ENCODE results near the gene SLC22A5.

The SLC22A5 gene

DNA sequence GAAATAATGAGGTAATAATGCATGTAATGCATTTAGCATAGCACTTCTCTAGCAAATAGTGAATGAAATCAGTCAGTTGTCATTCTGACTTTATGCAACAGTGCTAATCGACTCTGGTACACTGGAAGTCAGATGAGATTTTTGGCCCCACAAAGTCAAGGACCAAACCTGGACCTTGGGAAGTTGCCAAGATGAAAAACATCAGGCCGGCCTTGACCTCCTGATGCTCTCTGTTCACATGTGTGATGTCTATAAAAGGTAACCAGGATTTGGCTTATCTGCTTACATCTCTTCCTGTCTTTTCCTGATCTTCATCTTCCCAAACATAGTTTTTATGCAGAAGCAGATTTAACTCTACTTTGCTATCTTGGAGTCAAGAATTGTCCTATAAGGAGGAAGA is 39.5 kb downstream of the SLC22A5 start:
- no peak overlapping the region for H4K8ac ChIP-seq (ENCODE audit: low read depth, low read length)
- H3K36me3 ChIP-seq (replicated peaks in 1 of 2; ENCODE audit: control insufficient read depth in 2 of 2, insufficient read depth in 2 of 2, low read length in 2 of 2) = no peaks in the 10 kb centered on the region
- no peak overlapping the region for H3K4me2 ChIP-seq (ENCODE audit: insufficient read depth, low read length, poor library complexity, severe bottlenecking)
- no peak overlapping the region for H2BK120ac ChIP-seq (ENCODE audit: low read depth, low read length)
- WGBS, 2 donors (ENCODE audit: extremely low coverage in 2 of 2, insufficient read length in 2 of 2, insufficient replicate concordance in 1 of 2) = no CpG with 5 or more reads among the region's 2 CpGs
- H3K4me3 ChIP-seq (ENCODE audit: low read length in 2 of 2) = no peak overlapping the region
- no peaks in the 10 kb centered on the region for H3K79me1 ChIP-seq (ENCODE audit: low read depth, low read length)
- H2BK5ac ChIP-seq (ENCODE audit: low read length) = no peak overlapping the region
- no peak overlapping the region for H2AFZ ChIP-seq (ENCODE audit: low read length)
- no peak overlapping the region for H2BK12ac ChIP-seq (ENCODE audit: low read length)
- H3K9ac ChIP-seq (ENCODE audit: low read depth, low read length, poor library complexity) = no peak overlapping the region
- H3K14ac ChIP-seq (ENCODE audit: low read length) = no peak overlapping the region
- H3K9me3 ChIP-seq (replicated peaks in 1 of 2; ENCODE audit: control insufficient read depth in 2 of 2, insufficient read depth in 1 of 2, low read depth in 1 of 2, low read length in 2 of 2) = peaks cover 2 to 5% of the 10 kb centered on the region in 2 donors
- no peak overlapping the region for H2BK15ac ChIP-seq (ENCODE audit: low read length)
- H3K27ac ChIP-seq (replicated peaks; ENCODE audit: low read length) = no peak overlapping the region
- H3K27me3 ChIP-seq (ENCODE audit: control insufficient read depth in 3 of 3, insufficient read depth in 3 of 3, low read depth in 1 of 3, low read length in 3 of 3) = peaks cover 0 to 6% (median 4%) of the 10 kb centered on the region in 3 experiments
- no peak overlapping the region for H4K91ac ChIP-seq (ENCODE audit: low read depth, low read length, poor library complexity)
- H3K23ac ChIP-seq (ENCODE audit: low read depth, low read length, poor library complexity) = no peak overlapping the region
- H3K4ac ChIP-seq (ENCODE audit: low read length) = no peak overlapping the region
- peaks cover 3 to 4% of the 10 kb centered on the region in 2 donors for H3K4me1 ChIP-seq (ENCODE audit: control insufficient read depth in 2 of 2, insufficient read depth in 1 of 2, low read depth in 1 of 2, low read length in 2 of 2)
- H3K18ac ChIP-seq (ENCODE audit: low read length) = no peak overlapping the region
- DNase-seq (ENCODE audit: low spot score) = no peak
- H2AK5ac ChIP-seq (ENCODE audit: low read depth, low read length) = no peak overlapping the region

DNA sequence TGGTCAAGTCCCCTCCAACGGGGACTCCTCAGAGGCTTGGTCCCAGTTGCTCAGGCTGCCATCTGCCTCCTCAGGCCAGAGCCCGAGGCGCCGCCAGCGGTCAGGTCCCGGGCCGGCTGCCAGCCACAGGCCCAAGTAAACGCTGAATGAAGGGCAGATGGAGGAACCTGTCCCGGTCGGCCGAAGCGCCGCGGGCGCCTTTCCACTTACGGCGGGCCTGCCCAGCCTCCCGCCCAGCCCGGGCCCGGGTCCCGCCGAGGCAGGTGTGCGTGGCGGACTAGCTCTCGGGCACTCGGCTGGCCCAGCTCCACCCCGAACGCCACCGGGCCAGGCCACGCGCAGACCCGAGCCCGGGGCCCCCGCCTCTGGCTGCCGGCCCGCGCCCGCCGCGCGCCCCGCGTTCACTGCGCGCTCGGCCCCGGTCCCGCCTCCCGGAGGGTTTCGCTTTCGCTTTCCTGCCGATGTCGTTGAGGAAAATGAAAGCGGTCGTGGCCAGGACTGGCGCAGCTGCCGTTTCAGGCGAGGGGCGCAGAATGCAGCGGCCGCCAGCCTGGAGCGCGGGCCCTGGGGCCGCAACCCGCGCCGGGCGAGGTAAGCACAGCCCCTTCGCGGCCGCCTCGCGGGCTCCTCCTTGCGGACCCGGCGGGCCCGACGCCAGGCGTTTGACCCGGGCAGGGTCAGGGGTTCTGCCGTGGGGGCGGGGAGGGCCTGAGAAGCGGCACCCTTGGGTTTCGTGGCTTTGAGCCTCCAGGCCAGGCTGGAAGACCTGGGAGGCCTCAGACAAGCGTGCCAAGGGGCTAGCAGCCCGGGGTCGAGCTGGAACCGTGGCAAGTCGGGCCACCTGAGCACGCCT is 41.2 kb downstream of the SLC22A5 start:
- Histone ChIP-seq H3K4me2 (ENCODE audit: insufficient read depth, low read length, poor library complexity, severe bottlenecking) (peak overlapping the region; percentile 84), H3K27ac (replicated peaks; ENCODE audit: low read length) (peak overlapping the region; percentile 77), H3K36me3 (replicated peaks in 1 of 2; ENCODE audit: control insufficient read depth in 2 of 2, insufficient read depth in 2 of 2, low read length in 2 of 2) (no peaks in the 10 kb centered on the region), H3K18ac (ENCODE audit: low read length) (peak overlapping the region; percentile 95), H3K4me1 (ENCODE audit: control insufficient read depth in 2 of 2, insufficient read depth in 1 of 2, low read depth in 1 of 2, low read length in 2 of 2) (peaks cover 3 to 4% of the 10 kb centered on the region in 2 donors), H3K9ac (ENCODE audit: low read depth, low read length, poor library complexity) (peak overlapping the region; percentile 86), H4K91ac (ENCODE audit: low read depth, low read length, poor library complexity) (no peak overlapping the region), H2BK12ac (ENCODE audit: low read length) (no peak overlapping the region), H3K4me3 (ENCODE audit: low read length in 2 of 2) (peak overlapping the region; percentile 59 to 86), H3K9me3 (replicated peaks in 1 of 2; ENCODE audit: control insufficient read depth in 2 of 2, insufficient read depth in 1 of 2, low read depth in 1 of 2, low read length in 2 of 2) (peaks cover 2 to 5% of the 10 kb centered on the region in 2 donors), H2AFZ (ENCODE audit: low read length) (peak overlapping the region; percentile 99), H2BK15ac (ENCODE audit: low read length) (peak overlapping the region; percentile 81), H2AK5ac (ENCODE audit: low read depth, low read length) (no peak overlapping the region), H4K8ac (ENCODE audit: low read depth, low read length) (no peak overlapping the region), H3K14ac (ENCODE audit: low read length) (no peak overlapping the region), H3K27me3 (ENCODE audit: control insufficient read depth in 3 of 3, insufficient read depth in 3 of 3, low read depth in 1 of 3, low read length in 3 of 3) (peaks cover 0 to 6% (median 4%) of the 10 kb centered on the region in 3 experiments), H3K79me1 (ENCODE audit: low read depth, low read length) (no peaks in the 10 kb centered on the region), H2BK120ac (ENCODE audit: low read depth, low read length) (no peak overlapping the region), H2BK5ac (ENCODE audit: low read length) (no peak overlapping the region), H3K4ac (ENCODE audit: low read length) (no peak overlapping the region), H3K23ac (ENCODE audit: low read depth, low read length, poor library complexity) (peak overlapping the region; percentile 38)
- DNase-seq (ENCODE audit: low spot score) = peak; percentile 70
- WGBS, 2 donors (ENCODE audit: extremely low coverage in 2 of 2, insufficient read length in 2 of 2, insufficient replicate concordance in 1 of 2) = no CpG with 5 or more reads among the region's 90 CpGs

DNA sequence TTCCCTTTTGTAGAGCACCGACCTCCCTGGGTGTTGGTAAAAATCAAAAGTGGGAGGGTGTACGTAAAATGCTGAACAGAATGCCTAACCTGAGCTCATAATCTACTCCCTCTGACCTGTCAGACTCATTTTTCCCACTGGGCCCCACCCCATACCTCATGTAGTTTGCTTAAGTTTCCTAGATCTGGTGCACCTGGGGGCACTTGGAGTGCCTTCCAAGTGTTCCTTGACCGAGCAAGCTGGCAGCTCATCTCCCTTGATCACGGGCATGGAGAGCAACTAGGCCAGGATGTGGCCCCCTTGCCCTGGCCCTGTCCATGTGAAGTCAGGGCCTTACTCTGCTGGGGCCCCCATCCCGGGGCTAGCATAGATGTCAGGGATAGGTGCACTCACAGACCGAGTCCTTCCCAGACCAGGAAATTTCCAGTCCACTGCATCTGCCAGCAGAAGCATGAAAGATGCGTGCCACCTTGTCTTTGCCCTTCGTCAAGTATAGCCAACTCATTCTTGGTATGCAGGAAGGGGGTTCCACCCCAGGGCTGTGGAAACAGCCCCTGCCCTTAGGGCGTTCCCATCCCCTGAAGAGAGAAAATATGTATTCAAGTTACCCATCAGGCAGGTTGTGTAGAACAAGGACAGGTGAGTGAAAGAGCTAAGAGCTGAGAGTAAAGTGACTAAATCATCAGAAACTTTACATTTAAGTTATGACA is 41.9 kb downstream of the SLC22A5 start:
- no peak overlapping the region for H2BK12ac ChIP-seq (ENCODE audit: low read length)
- H3K9ac ChIP-seq (ENCODE audit: low read depth, low read length, poor library complexity) = no peak overlapping the region
- no peak for DNase-seq (ENCODE audit: low spot score)
- peak overlapping the region; percentile 99 for H2AFZ ChIP-seq (ENCODE audit: low read length)
- peak overlapping the region; percentile 13 to 59 for H3K4me3 ChIP-seq (ENCODE audit: low read length in 2 of 2)
- no CpG with 5 or more reads among the region's 9 CpGs for WGBS, 2 donors (ENCODE audit: extremely low coverage in 2 of 2, insufficient read length in 2 of 2, insufficient replicate concordance in 1 of 2)
- H3K9me3 ChIP-seq (replicated peaks in 1 of 2; ENCODE audit: control insufficient read depth in 2 of 2, insufficient read depth in 1 of 2, low read depth in 1 of 2, low read length in 2 of 2) = peaks cover 0 to 5% of the 10 kb centered on the region in 2 donors
- no peak overlapping the region for H3K27ac ChIP-seq (replicated peaks; ENCODE audit: low read length)
- no peaks in the 10 kb centered on the region for H3K36me3 ChIP-seq (replicated peaks in 1 of 2; ENCODE audit: control insufficient read depth in 2 of 2, insufficient read depth in 2 of 2, low read length in 2 of 2)
- no peak overlapping the region for H2BK15ac ChIP-seq (ENCODE audit: low read length)
- H2BK5ac ChIP-seq (ENCODE audit: low read length) = no peak overlapping the region
- no peak overlapping the region for H3K14ac ChIP-seq (ENCODE audit: low read length)
- H3K79me1 ChIP-seq (ENCODE audit: low read depth, low read length) = no peaks in the 10 kb centered on the region
- peak overlapping the region; percentile 82 for H3K18ac ChIP-seq (ENCODE audit: low read length)
- no peak overlapping the region for H2AK5ac ChIP-seq (ENCODE audit: low read depth, low read length)
- H2BK120ac ChIP-seq (ENCODE audit: low read depth, low read length) = no peak overlapping the region
- no peak overlapping the region for H4K91ac ChIP-seq (ENCODE audit: low read depth, low read length, poor library complexity)
- peak overlapping the region; percentile 38 for H3K23ac ChIP-seq (ENCODE audit: low read depth, low read length, poor library complexity)
- peaks cover 3 to 4% of the 10 kb centered on the region in 2 donors for H3K4me1 ChIP-seq (ENCODE audit: control insufficient read depth in 2 of 2, insufficient read depth in 1 of 2, low read depth in 1 of 2, low read length in 2 of 2)
- no peak overlapping the region for H3K4ac ChIP-seq (ENCODE audit: low read length)
- H4K8ac ChIP-seq (ENCODE audit: low read depth, low read length) = no peak overlapping the region
- peak overlapping the region; percentile 84 for H3K4me2 ChIP-seq (ENCODE audit: insufficient read depth, low read length, poor library complexity, severe bottlenecking)
- H3K27me3 ChIP-seq (ENCODE audit: control insufficient read depth in 3 of 3, insufficient read depth in 3 of 3, low read depth in 1 of 3, low read length in 3 of 3) = peaks cover 0 to 6% (median 4%) of the 10 kb centered on the region in 3 experiments

DNA sequence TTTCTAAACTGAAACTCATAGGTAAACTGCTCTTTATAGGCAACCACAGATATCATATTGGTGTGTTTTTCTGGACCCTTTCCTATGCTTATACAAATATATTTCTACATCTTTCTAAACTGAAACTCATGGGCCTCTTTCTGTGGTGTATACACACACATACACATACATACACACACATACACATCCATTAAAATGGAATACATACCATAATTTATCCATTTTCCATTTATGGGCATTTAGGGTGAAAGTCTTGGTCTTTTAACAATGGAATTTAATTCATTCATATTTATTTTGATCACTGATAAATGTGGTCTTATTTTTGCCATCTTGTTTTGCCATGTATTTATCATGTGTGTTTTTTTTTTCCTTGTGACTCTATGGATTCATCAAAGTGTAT is 44.1 kb downstream of the SLC22A5 start:
- Histone ChIP-seq H3K4me3 (ENCODE audit: low read length in 2 of 2) (no peak overlapping the region), H3K4ac (ENCODE audit: low read length) (no peak overlapping the region), H3K79me1 (ENCODE audit: low read depth, low read length) (no peaks in the 10 kb centered on the region), H3K27ac (replicated peaks; ENCODE audit: low read length) (no peak overlapping the region), H2BK15ac (ENCODE audit: low read length) (no peak overlapping the region), H3K4me2 (ENCODE audit: insufficient read depth, low read length, poor library complexity, severe bottlenecking) (no peak overlapping the region), H4K8ac (ENCODE audit: low read depth, low read length) (no peak overlapping the region), H3K9ac (ENCODE audit: low read depth, low read length, poor library complexity) (no peak overlapping the region), H3K23ac (ENCODE audit: low read depth, low read length, poor library complexity) (no peak overlapping the region), H2BK5ac (ENCODE audit: low read length) (no peak overlapping the region), H3K18ac (ENCODE audit: low read length) (no peak overlapping the region), H3K4me1 (ENCODE audit: control insufficient read depth in 2 of 2, insufficient read depth in 1 of 2, low read depth in 1 of 2, low read length in 2 of 2) (peaks cover 3 to 4% of the 10 kb centered on the region in 2 donors), H4K91ac (ENCODE audit: low read depth, low read length, poor library complexity) (no peak overlapping the region), H2BK12ac (ENCODE audit: low read length) (no peak overlapping the region), H2AK5ac (ENCODE audit: low read depth, low read length) (no peak overlapping the region), H3K27me3 (ENCODE audit: control insufficient read depth in 3 of 3, insufficient read depth in 3 of 3, low read depth in 1 of 3, low read length in 3 of 3) (peaks cover 0 to 4% (median 3%) of the 10 kb centered on the region in 3 experiments), H3K36me3 (replicated peaks in 1 of 2; ENCODE audit: control insufficient read depth in 2 of 2, insufficient read depth in 2 of 2, low read length in 2 of 2) (no peaks in the 10 kb centered on the region), H2BK120ac (ENCODE audit: low read depth, low read length) (no peak overlapping the region), H3K14ac (ENCODE audit: low read length) (no peak overlapping the region), H2AFZ (ENCODE audit: low read length) (no peak overlapping the region), H3K9me3 (replicated peaks in 1 of 2; ENCODE audit: control insufficient read depth in 2 of 2, insufficient read depth in 1 of 2, low read depth in 1 of 2, low read length in 2 of 2) (no peaks in the 10 kb centered on the region)
- DNase-seq (ENCODE audit: low spot score) = no peak
